RWPE2 (cell line): ENCODE measurements around the gene MTG1.

Source experiments
- ATAC-seq: fragments of 200-7000 bp; cut with Tn5 transposase; 3 replicates; pipeline ENCODE4 v1.9.1; 2021; ENCODE audit warnings: low read depth
- DNase-seq: peaks from one replicate; pipeline ENCODE4 v3.0.0-alpha.2; 2020; ENCODE audit warnings: low spot score
- H3K27ac ChIP-seq: fragments of 450-650 bp; 2 replicates; pipeline ENCODE4 v1.5.1; 2017; ENCODE audit warnings: mild to moderate bottlenecking; ENCODE audit not compliant: poor library complexity, severe bottlenecking
- H3K27me3 ChIP-seq: fragments of 250-450 bp; sonication (Bioruptor Pico); 2 replicates; pipeline ENCODE4 v1.5.1; 2021; ENCODE audit warnings: mild to moderate bottlenecking, moderate library complexity; ENCODE audit not compliant: insufficient read depth, poor library complexity, severe bottlenecking
- H3K36me3 ChIP-seq: fragments of 250-450 bp; sonication (Bioruptor Pico); 2 replicates; pipeline ENCODE4 v1.5.1; 2020; ENCODE audit warnings: low read depth, mild to moderate bottlenecking, moderate library complexity
- H3K4me1 ChIP-seq: fragments of 250-450 bp; sonication (Bioruptor Pico); 2 replicates; pipeline ENCODE4 v1.5.1; 2021; ENCODE audit warnings: mild to moderate bottlenecking, moderate library complexity; ENCODE audit not compliant: insufficient read depth, poor library complexity, severe bottlenecking
- H3K4me3 ChIP-seq: fragments of 250-450 bp; sonication (Bioruptor Pico); 2 replicates; pipeline ENCODE4 v1.5.1; 2021; ENCODE audit warnings: mild to moderate bottlenecking, moderate library complexity; ENCODE audit not compliant: severe bottlenecking
- H3K9me3 ChIP-seq: fragments of 250-450 bp; sonication (Bioruptor Pico); 2 replicates; pipeline ENCODE4 v1.5.1; 2021; ENCODE audit warnings: mild to moderate bottlenecking, moderate library complexity; ENCODE audit not compliant: severe bottlenecking
- TF ChIP-seq, protein P1 (sequence below): fragments of 450-650 bp; IDR thresholded peaks from one replicate; pipeline ENCODE4 v1.5.1; 2017; ENCODE audit warnings: mild to moderate bottlenecking, moderate library complexity; ENCODE audit not compliant: poor library complexity, severe bottlenecking

Gene MTG1

DNA sequence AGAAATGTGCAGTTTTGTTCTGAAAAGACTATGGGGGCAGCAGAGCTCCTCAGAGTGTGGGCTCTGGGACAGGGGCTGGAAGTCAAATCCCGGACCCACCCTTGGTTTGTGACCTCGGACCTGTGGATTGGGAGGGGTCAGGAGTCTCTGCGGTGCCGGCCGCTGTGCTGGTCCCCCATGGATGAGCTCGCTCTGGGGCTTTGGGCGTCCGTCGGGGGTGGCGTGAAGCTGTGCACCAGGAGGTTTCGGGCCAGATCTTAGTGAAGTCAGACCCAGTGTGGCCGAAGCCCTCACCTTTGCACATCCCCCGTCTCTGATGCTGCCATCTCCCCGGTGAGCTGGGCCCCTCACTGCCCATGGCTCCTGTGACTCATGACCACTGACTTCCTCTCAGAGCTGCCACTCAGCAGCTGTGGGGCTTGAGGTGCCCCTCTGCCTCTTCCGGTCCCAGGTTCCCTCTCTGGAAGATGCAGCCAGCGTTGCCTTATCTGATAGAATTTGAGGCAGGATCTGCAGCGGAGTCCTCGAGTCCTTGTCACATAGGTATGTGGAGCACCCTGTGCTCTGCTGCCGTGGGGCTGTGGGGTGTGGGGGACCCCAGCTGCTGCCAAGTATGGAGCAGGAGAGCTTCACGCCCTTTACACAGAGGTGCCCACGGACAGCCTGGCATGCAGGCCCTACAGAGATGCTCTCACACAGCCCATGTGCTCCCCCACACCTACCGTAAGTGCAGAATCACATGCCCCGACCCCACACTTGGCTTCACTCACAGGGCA, 48.4 kb downstream of the MTG1 start:
- H3K4me1 ChIP-seq = no peaks in the 10 kb centered on the region
- no peak overlapping the region for H3K27ac ChIP-seq
- H3K4me3 ChIP-seq = no peak overlapping the region
- H3K36me3 ChIP-seq = no peaks in the 10 kb centered on the region
- peaks cover 2% of the 10 kb centered on the region for H3K9me3 ChIP-seq
- TF ChIP-seq, protein P1, sequence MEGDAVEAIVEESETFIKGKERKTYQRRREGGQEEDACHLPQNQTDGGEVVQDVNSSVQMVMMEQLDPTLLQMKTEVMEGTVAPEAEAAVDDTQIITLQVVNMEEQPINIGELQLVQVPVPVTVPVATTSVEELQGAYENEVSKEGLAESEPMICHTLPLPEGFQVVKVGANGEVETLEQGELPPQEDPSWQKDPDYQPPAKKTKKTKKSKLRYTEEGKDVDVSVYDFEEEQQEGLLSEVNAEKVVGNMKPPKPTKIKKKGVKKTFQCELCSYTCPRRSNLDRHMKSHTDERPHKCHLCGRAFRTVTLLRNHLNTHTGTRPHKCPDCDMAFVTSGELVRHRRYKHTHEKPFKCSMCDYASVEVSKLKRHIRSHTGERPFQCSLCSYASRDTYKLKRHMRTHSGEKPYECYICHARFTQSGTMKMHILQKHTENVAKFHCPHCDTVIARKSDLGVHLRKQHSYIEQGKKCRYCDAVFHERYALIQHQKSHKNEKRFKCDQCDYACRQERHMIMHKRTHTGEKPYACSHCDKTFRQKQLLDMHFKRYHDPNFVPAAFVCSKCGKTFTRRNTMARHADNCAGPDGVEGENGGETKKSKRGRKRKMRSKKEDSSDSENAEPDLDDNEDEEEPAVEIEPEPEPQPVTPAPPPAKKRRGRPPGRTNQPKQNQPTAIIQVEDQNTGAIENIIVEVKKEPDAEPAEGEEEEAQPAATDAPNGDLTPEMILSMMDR = no peak
- ATAC-seq = no peak
- H3K27me3 ChIP-seq = no peaks in the 10 kb centered on the region
- DNase-seq = no peak

DNA sequence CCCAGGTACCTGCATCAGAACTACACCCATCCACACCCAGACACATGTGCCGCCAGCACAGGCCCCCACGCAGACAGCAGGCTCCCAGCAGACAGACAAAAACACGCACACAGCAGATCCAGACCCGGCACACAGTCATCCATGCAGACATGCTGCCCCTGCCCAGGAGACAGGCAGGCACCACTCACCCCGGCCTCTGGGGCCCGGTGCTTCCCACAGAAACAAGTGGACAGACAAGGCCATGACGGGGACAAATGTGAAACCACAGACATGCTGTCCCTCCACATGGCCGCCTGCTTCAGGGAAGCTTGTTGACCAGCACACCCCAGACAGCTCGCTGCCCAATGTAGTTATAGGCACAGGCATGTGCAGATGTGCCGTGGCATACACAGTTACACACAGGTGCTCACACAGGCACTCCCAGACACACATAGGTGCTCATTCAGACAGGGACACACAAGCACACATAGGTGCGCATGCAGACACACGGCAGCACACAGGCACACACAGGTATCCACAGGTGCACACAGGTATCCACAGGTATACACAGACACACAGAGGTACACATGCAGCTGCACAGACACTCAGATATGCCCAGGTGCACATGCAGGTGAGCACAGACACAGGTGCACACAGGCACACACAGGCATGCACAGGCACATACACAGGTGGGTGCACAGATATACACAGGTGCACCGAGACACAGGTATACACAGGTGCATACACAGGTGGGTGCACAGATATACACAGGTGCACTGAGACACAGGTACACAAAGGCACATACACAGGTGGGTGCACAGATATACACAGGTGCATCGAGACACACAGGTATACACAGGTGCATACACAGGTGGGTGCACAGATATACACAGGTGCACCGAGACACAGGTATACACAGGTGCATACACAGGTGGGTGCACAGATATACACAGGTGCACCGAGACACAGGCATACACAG, 49.3 kb downstream of the MTG1 start:
- no peak overlapping the region for H3K4me3 ChIP-seq
- no peaks in the 10 kb centered on the region for H3K36me3 ChIP-seq
- no peaks in the 10 kb centered on the region for H3K4me1 ChIP-seq
- H3K27ac ChIP-seq = no peak overlapping the region
- DNase-seq (no peak), ATAC-seq (no peak)
- TF ChIP-seq, protein P1 = no peak
- H3K9me3 ChIP-seq = peaks cover 11% of the 10 kb centered on the region
- no peaks in the 10 kb centered on the region for H3K27me3 ChIP-seq

DNA sequence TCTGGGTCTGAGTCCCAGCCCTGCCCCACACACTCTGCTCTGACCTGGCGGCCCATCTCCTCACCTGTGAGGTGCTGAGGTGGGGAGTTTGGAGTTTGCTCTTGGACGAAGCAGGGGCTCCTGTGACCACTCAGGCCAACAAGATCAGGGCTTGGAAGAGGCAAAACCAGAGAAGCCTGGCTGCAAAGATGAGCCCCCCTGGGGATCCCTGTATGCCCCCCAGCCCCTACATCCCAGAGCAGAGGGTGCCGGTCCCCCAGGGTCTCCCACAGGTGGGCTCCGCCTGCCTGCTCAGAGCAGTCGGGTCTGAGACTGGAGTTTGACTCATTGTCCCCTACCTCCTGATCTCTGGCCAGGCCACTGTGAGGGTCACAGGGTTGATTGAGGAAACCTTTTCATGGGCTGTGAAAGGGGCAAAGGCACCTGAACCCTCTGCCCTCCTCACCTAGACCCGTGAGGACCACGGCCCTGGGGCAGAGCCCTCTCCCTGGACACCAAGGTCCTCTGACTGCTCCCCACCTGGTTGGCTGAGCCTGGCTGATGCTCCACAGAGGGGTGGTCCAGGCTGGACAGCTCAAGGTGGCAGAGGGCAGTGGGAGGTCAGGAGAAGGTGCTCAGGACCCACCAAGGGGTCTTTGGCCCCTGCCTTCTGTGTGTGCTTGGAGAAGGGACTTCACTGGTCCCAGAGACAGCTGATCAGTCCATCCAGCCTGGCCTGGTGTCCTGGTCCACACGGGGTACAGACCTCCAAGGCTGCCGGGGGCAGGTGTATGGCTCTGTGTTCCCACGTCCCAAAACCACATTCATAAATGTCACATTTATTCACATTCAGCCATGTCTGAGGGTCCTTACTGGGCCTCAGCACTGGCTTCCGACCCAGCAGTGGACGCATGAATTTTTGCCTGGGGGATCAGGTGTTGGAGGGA, 50.6 kb downstream of the MTG1 start:
- H3K9me3 ChIP-seq = peaks cover 17% of the 10 kb centered on the region

DNA sequence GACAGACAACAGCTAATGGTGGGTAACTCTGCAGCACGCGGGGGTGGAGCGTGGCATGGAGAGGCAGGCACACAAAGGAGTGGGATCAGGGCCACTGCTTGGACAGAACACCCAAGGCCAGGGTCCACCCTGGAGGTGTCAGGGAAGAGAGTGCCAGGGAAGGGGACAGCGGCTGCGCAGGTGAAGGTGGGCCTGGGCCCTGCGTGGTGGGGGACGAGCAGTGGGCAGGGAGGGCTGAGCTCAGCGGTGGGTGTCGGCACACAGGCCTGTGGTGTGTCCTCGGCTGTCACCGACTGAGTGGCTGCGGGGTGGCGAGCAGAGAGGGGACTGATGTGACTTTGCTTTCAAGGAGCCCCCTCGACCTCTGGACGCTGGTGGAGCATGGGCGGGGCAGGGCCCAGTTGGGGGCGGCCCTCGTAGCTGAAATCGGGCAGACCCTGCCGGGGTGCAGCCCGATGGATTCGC, 51.3 kb downstream of the MTG1 start:
- Histone ChIP-seq H3K4me1 (no peaks in the 10 kb centered on the region), H3K27ac (no peak overlapping the region), H3K27me3 (no peaks in the 10 kb centered on the region), H3K36me3 (no peaks in the 10 kb centered on the region), H3K4me3 (no peak overlapping the region), H3K9me3 (peaks cover 17% of the 10 kb centered on the region)
- TF ChIP-seq, protein P1 = no peak
- DNase-seq (no peak), ATAC-seq (no peak)

More for the DNA sequence above, 50.6 kb downstream of the MTG1 start:
- H3K4me3 ChIP-seq = no peak overlapping the region
- no peaks in the 10 kb centered on the region for H3K36me3 ChIP-seq
- DNase-seq (no peak), ATAC-seq (no peak)
- H3K4me1 ChIP-seq = no peaks in the 10 kb centered on the region
- no peak overlapping the region for H3K27ac ChIP-seq
- no peaks in the 10 kb centered on the region for H3K27me3 ChIP-seq
- TF ChIP-seq, protein P1 = no peak
